NCI-H128 (cell line): ENCODE measurements around the gene ZNF253.
"Not testable (repeated sequence)": the region's sequence is repeated elsewhere in the genome, so short reads cannot be mapped to it uniquely, and the experiment has no call there.

Experiments
- DNase-seq: peaks from one replicate; lab custom pipeline; 2025; ENCODE audit not compliant: unreplicated experiment; lab: John Stamatoyannopoulos, UW

ZNF253 gene

GRCh38 chr19:19892055-19892941, 26.6 kb downstream of the ZNF253 start:
- not testable (repeated sequence) for DNase-seq

GRCh38 chr19:19900139-19900728, 34.6 kb downstream of the ZNF253 start:
- DNase-seq, result no peak

- DNase-seq, result peak; percentile 93
Observed at GRCh38 chr19:19900729-19901444, 35.2 kb downstream of the ZNF253 start, which contains the start of gene ZNF93. ZNF93 (plus strand) TSS chr19:19900946; CDS start chr19:19901089, 143 bp downstream.

- DNase-seq, result not testable (repeated sequence)
Observed at GRCh38 chr19:19907551-19907950, 41.9 kb downstream of the ZNF253 start.

- DNase-seq, result no peak
Observed at GRCh38 chr19:19909654-19910053, 44.0 kb downstream of the ZNF253 start.

DNA sequence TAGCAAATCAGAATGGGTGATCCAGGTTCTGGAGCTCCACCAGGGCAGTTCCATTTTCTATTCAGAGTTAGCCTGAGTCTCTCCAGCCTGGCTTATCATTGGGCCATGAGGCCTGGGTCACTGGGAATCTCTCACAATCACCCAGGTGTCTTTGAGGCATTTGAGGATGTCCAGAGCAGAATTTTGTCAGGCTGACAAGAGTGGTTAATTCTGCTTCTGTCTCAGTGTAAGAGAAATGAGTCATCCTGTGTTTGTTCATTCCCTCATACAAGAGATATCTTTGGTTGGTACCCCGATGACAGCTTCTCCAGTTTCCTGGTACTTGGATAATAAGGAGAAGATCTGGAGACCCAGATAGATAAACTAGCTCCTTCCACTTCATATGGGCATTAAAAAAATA, 45.5 kb downstream of the ZNF253 start:
- no peak for DNase-seq

DNA sequence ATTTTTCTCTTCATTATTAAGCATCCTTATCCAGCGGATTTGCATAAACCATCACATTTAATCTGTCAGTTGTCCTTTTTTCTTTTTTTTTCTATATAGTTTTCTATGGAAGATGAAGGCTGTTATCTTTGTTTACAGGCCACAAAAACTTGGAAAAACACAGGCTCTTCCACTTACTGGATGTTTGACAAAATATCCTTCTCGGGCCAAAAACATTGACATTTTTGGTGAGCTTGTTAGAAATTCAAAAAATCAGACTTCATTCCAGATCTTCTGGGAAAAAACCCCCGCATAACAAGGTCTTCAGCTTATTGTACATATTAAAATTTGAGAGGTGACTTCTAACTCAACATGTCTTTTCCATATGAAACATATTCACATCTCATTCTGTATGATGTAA, 48.9 kb downstream of the ZNF253 start:
- no peak for DNase-seq

DNA sequence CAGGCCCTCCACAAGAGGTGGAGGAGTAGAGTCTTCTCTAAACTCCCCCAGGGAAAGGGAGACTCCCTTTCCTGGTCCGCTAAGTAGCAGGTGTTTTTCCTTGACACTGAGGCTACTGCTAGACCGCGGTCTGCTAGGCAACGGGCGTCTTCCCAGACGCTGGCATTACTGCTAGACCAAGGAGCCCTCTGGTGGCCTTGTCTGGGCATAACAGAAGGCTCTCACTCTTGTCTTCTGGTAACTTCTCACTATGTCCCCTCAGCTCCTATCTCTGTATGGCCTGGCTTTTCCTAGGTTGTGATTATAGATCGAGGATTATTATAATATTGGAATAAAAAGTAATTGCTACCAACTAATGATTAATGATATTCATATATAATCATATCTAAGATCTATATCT, 64.7 kb downstream of the ZNF253 start:
- not testable (repeated sequence) for DNase-seq

DNA sequence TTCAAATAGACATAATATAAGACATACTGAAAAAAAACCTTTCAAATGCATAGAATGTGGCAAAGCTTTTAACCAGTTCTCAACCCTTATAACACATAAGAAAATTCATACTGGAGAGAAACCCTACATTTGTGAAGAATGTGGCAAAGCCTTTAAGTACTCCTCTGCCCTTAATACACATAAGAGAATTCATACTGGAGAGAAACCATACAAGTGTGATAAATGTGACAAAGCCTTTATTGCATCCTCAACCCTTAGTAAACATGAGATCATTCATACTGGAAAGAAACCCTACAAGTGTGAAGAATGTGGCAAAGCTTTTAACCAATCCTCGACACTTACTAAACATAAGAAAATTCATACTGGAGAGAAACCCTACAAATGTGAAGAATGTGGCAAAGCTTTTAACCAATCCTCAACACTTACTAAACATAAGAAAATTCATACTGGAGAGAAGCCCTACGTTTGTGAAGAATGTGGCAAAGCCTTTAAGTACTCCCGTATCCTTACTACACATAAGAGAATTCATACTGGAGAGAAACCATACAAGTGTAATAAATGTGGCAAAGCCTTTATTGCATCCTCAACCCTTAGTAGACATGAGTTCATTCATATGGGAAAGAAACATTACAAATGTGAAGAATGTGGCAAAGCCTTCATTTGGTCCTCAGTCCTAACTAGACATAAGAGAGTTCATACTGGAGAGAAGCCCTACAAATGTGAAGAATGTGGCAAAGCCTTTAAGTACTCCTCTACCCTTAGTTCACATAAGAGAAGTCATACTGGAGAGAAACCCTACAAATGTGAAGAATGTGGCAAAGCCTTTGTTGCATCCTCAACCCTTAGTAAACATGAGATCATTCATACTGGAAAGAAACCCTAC, 68.0 kb downstream of the ZNF253 start:
- not testable (repeated sequence) for DNase-seq

DNA sequence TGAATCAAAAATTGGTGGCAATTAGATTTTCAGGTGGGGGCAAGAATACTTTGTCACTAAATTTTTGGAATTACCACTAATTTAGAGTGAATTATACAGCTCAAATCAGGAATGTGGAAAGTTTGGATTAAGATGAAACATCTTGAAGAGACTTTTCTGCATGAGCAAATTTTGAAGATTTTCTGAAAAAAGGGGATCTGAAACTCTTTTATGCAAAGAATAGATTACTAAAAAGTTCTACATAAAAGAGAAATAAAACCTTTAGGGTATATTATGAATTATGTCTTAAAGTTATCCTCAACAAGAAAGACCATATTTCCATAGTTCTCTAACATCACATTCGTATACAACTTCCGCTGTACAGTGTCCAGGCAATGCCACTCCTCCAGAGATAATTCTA, 71.7 kb downstream of the ZNF253 start:
- no peak for DNase-seq

- DNase-seq, result no peak
Observed at GRCh38 chr19:19938449-19938848, 72.8 kb downstream of the ZNF253 start.

- no peak for DNase-seq
Observed at GRCh38 chr19:19943848-19944582, 78.3 kb downstream of the ZNF253 start.
